ENCODE data around the gene ARCN1.

DNA sequence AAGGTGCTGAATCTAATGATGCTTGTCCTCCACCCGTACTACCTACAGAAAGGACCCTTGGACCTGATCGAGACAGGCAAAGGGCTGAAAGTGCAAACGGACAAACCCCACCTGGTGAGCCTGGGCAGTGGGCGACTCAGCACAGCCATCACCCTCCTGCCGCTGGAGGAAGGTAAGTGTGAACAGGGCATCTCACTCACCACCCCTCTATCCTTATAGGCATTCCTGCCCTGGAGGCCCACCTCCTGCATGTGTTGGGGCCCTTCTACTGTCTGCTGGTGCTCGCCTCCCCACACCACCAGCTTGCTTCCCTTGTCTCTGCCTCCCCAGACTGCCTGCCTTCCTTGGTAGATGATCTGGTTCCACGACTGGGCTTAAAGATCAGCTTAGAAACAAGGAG lies 42.3 kb downstream of the ARCN1 start:
- TF ChIP-seq, protein P1, sequence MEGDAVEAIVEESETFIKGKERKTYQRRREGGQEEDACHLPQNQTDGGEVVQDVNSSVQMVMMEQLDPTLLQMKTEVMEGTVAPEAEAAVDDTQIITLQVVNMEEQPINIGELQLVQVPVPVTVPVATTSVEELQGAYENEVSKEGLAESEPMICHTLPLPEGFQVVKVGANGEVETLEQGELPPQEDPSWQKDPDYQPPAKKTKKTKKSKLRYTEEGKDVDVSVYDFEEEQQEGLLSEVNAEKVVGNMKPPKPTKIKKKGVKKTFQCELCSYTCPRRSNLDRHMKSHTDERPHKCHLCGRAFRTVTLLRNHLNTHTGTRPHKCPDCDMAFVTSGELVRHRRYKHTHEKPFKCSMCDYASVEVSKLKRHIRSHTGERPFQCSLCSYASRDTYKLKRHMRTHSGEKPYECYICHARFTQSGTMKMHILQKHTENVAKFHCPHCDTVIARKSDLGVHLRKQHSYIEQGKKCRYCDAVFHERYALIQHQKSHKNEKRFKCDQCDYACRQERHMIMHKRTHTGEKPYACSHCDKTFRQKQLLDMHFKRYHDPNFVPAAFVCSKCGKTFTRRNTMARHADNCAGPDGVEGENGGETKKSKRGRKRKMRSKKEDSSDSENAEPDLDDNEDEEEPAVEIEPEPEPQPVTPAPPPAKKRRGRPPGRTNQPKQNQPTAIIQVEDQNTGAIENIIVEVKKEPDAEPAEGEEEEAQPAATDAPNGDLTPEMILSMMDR (IDR thresholded peaks at IDR 0.05 in 8 of 11, conservative IDR thresholded peaks at IDR 0.05 in 3 of 11), result no peak
- no peak for TF ChIP-seq POLR2A (IDR thresholded peaks at IDR 0.05)
- TF ChIP-seq POLR2AphosphoS5 (IDR thresholded peaks at IDR 0.05), result no peak

Data from spleen (tissue), 7 donors.